GM23338 (cell line): ENCODE measurements around the gene MFAP5. TPM values are rescaled to one million over a fixed set of nuclear protein-coding genes. Genes with fewer than 3 reads are reported as not detected.
A peak's percentile ranks its signal among the peaks of the same experiment; 100 is the strongest.

Experiments
- ATAC-seq: fragments of 200-7000 bp; cut with Tn5 transposase; 3 replicates; pipeline ENCODE4 v1.9.1; 2020
- DNase-seq: peaks from one replicate; pipeline ENCODE4 v3.0.0-alpha.2; 2015; ENCODE audit warnings: low spot score
- H2AFZ ChIP-seq: fragments of 200-600 bp; sonication (generic); 2 replicates; pipeline ENCODE4 v1.8.0; 2016; ENCODE audit warnings: antibody characterized with exemption, mild to moderate bottlenecking, moderate library complexity
- H3F3A ChIP-seq: fragments of 200-600 bp; sonication (generic); replicated peaks from 2 replicates; pipeline ENCODE4 v1.8.0; 2017; ENCODE audit warnings: antibody characterized with exemption, mixed run types, low read depth
- H3K27ac ChIP-seq: fragments of 200-600 bp; sonication (generic); 2 replicates; pipeline ENCODE4 v1.6.1; 2016; ENCODE audit warnings: low read depth
- H3K27me3 ChIP-seq: fragments of 200-600 bp; sonication (generic); 2 replicates; pipeline ENCODE4 v1.8.0; 2016; ENCODE audit warnings: mild to moderate bottlenecking, mixed run types, moderate library complexity; ENCODE audit not compliant: insufficient read depth
- H3K36me3 ChIP-seq: fragments of 200-600 bp; sonication (generic); 2 replicates; pipeline ENCODE4 v1.8.0; 2016; ENCODE audit warnings: mild to moderate bottlenecking; ENCODE audit not compliant: insufficient read depth
- H3K4me1 ChIP-seq: fragments of 200-600 bp; sonication (generic); 2 replicates; pipeline ENCODE4 v1.8.0; 2016; ENCODE audit warnings: mild to moderate bottlenecking, moderate library complexity; ENCODE audit not compliant: insufficient read depth
- H3K4me2 ChIP-seq: fragments of 200-600 bp; sonication (generic); 2 replicates; pipeline ENCODE4 v1.7.1; 2017; ENCODE audit warnings: mixed run types
- H3K4me3 ChIP-seq: fragments of 200-600 bp; sonication (generic); 2 replicates; pipeline ENCODE4 v1.6.1; 2016; ENCODE audit warnings: mixed run types
- H3K79me2 ChIP-seq: fragments of 200-600 bp; sonication (generic); replicated peaks from 2 replicates; pipeline ENCODE4 v1.8.0; 2017; ENCODE audit warnings: mild to moderate bottlenecking; ENCODE audit not compliant: insufficient read depth
- H3K9me2 ChIP-seq: fragments of 200-600 bp; sonication (generic); 2 replicates; pipeline ENCODE4 v1.8.0; 2017; ENCODE audit not compliant: insufficient read depth
- H4K20me1 ChIP-seq: fragments of 200-600 bp; sonication (generic); replicated peaks from 2 replicates; pipeline ENCODE4 v1.8.0; 2017; ENCODE audit warnings: mild to moderate bottlenecking; ENCODE audit not compliant: insufficient read depth
- H3K27ac Mint-ChIP-seq: 2 replicates; pipeline ENCODE4 v1.8.0; 2020; ENCODE audit warnings: inconsistent platforms, mild to moderate bottlenecking, moderate library complexity, mixed read lengths
- H3K27me3 Mint-ChIP-seq: 3 replicates; pipeline ENCODE4 v1.8.0; 2022; ENCODE audit warnings: low read depth, mild to moderate bottlenecking, moderate library complexity, mixed read lengths, inconsistent platforms; ENCODE audit not compliant: insufficient read depth, poor library complexity
- H3K36me3 Mint-ChIP-seq: 3 replicates; pipeline ENCODE4 v1.8.0; 2021; ENCODE audit warnings: low read depth, mild to moderate bottlenecking, inconsistent platforms, moderate library complexity, mixed read lengths
- H3K4me1 Mint-ChIP-seq: 3 replicates; pipeline ENCODE4 v1.8.0; 2020; ENCODE audit warnings: mild to moderate bottlenecking, inconsistent platforms, mixed read lengths
- H3K4me3 Mint-ChIP-seq: 3 replicates; pipeline ENCODE4 v1.8.0; 2021; ENCODE audit warnings: moderate library complexity, mild to moderate bottlenecking, inconsistent platforms, mixed read lengths
- H3K9me3 Mint-ChIP-seq: 3 replicates; pipeline ENCODE4 v1.8.0; 2020; ENCODE audit warnings: moderate library complexity, mild to moderate bottlenecking, inconsistent platforms, mixed read lengths
- CREB1 ChIP-seq: fragments of 250-450 bp; sonication (Bioruptor Pico); IDR thresholded peaks from 2 replicates; pipeline ENCODE4 v1.5.0; 2020; ENCODE audit warnings: low read depth, mild to moderate bottlenecking, moderate library complexity
- CTCF ChIP-seq, 2 experiments: fragments of 200-600 bp in 1 of 2; sonication (generic) in 1 of 2; conservative IDR thresholded peaks; 2 replicates each; pipeline versions ENCODE4 v1.5.1 to v1.6.1; 2016 to 2017; ENCODE audit warnings: antibody characterized with exemption in 2 of 2, low read depth in 2 of 2, mild to moderate bottlenecking in 2 of 2, moderate library complexity in 1 of 2
- ETS1 ChIP-seq: IDR thresholded peaks from 2 replicates; pipeline ENCODE4 v1.6.1; 2016; ENCODE audit warnings: antibody characterized with exemption
- EZH2 ChIP-seq: fragments of 200-600 bp; sonication (generic); IDR thresholded peaks from one replicate; pipeline ENCODE4 v1.8.0; 2017; ENCODE audit warnings: antibody characterized with exemption, mild to moderate bottlenecking, low read depth; ENCODE audit not compliant: unreplicated experiment
- JUNB ChIP-seq: IDR thresholded peaks from one replicate; pipeline ENCODE4 v1.6.1; 2016; ENCODE audit warnings: antibody characterized with exemption; ENCODE audit not compliant: unreplicated experiment
- POLR2AphosphoS5 ChIP-seq: IDR thresholded peaks from 2 replicates; pipeline ENCODE4 v1.6.1; 2016; ENCODE audit warnings: antibody characterized with exemption, low read depth
- REST ChIP-seq: IDR thresholded peaks from one replicate; pipeline ENCODE4 v1.6.1; 2018; ENCODE audit warnings: antibody characterized with exemption; ENCODE audit not compliant: unreplicated experiment
- STAT1 ChIP-seq: IDR thresholded peaks from one replicate; pipeline ENCODE4 v1.6.1; 2016; ENCODE audit warnings: antibody characterized with exemption; ENCODE audit not compliant: unreplicated experiment
- ZNF114 ChIP-seq: fragments of 250-450 bp; sonication (Bioruptor Pico); IDR thresholded peaks from 2 replicates; pipeline ENCODE4 v1.5.0; 2020; ENCODE audit warnings: mild to moderate bottlenecking, moderate library complexity
- ZNF331 ChIP-seq: fragments of 250-450 bp; sonication (Bioruptor Pico); IDR thresholded peaks from 2 replicates; pipeline ENCODE4 v1.5.0; 2020; ENCODE audit warnings: low read depth, mild to moderate bottlenecking, moderate library complexity
- polyA plus RNA-seq: library from polyadenylated mRNA; unstranded; fragments of >200 nt; fragmentation: Nextera tagmentation; extraction: Ambion mirVana; gene quantifications from 2 replicates; pipeline ENCODE4 v1.2.1, GENCODE V29; 2016
- total RNA-seq: library from RNA; depleted of rRNA; stranded (reverse); fragments of >200 nt; shearing (Covaris generic); gene quantifications from 2 replicates; pipeline ENCODE4 v1.2.3, GENCODE V29; 2014

MFAP5 gene
- total and polyA plus RNA-seq, 2 experiments from 2014 or later = 0.68 to 0.90 TPM

- TF ChIP-seq REST (no peak), CREB1 (CRISPR knock-in tag) (no peak), EZH2 (no peak), ZNF114 (CRISPR knock-in tag) (no peak), ETS1 (no peak), ZNF331 (CRISPR knock-in tag) (no peak), CTCF (conservative IDR thresholded peaks at IDR 0.05; ENCODE audit: low read depth in 2 of 2) (no peak)
Observed at GRCh38 chr12:8702159-8702558, 39.5 kb upstream of the MFAP5 start (continued).

- H3K27me3 Mint-ChIP-seq = peaks cover 16% of the 10 kb centered on the region
- Histone ChIP-seq H3K4me3 (no peak overlapping the region), H4K20me1 (peaks cover 28% of the 10 kb centered on the region), H2AFZ (no peak overlapping the region), H3K36me3 (no peaks in the 10 kb centered on the region), H3K4me1 (peaks cover 22% of the 10 kb centered on the region), H3F3A (no peaks in the 10 kb centered on the region), H3K27ac (no peak overlapping the region), H3K27me3 (no peaks in the 10 kb centered on the region), H3K9me2 (no peaks in the 10 kb centered on the region), H3K79me2 (peaks cover 77% of the 10 kb centered on the region), H3K4me2 (0 out of 2 replicates have a peak overlapping the region, but pooled peaks have one; percentile 85)
- H3K27ac Mint-ChIP-seq = peak overlapping the region; percentile 67; the same call in 1 of the 2 replicates
- peaks cover 34% of the 10 kb centered on the region for H3K4me1 Mint-ChIP-seq
- no peaks in the 10 kb centered on the region for H3K9me3 Mint-ChIP-seq
- peaks cover 23% of the 10 kb centered on the region for H3K36me3 Mint-ChIP-seq
- H3K4me3 Mint-ChIP-seq = peak overlapping the region; percentile 27; the same call in 1 of the 3 replicates
- DNase-seq = no peak
- ATAC-seq = no peak
- TF ChIP-seq ZNF331 (CRISPR knock-in tag) (no peak), STAT1 (no peak), JUNB (no peak), CREB1 (CRISPR knock-in tag) (no peak), EZH2 (no peak), ZNF114 (CRISPR knock-in tag) (no peak), CTCF (conservative IDR thresholded peaks at IDR 0.05; ENCODE audit: low read depth in 2 of 2) (no peak), POLR2AphosphoS5 (no peak), REST (no peak)
Observed at GRCh38 chr12:8701046-8701660, 38.5 kb upstream of the MFAP5 start.
